Lower lobe of right lung (tissue), 2 donors: ENCODE results near the gene AQP1. TPM values are rescaled to one million over a fixed set of nuclear protein-coding genes. Genes with fewer than 3 reads are reported as not detected.
A peak's percentile ranks its signal among the peaks of the same experiment; 100 is the strongest.

Experiments used
- ATAC-seq, 2 donors: fragments of 200-7000 bp; cut with Tn5 transposase; one replicate each; pipeline ENCODE4 v1.9.1; 2020 to 2022; ENCODE audit warnings: mild to moderate bottlenecking in 2 of 2, moderate library complexity in 2 of 2
- DNase-seq: peaks from one replicate; pipeline ENCODE4 v3.0.0-alpha.2; 2020
- H3K27ac ChIP-seq: fragments of 200-600 bp; one replicate; pipeline ENCODE4 v1.8.0; 2022
- H3K27me3 ChIP-seq: fragments of 200-600 bp; one replicate; pipeline ENCODE4 v1.8.0; 2022; ENCODE audit warnings: low read depth
- H3K36me3 ChIP-seq: fragments of 200-600 bp; one replicate; pipeline ENCODE4 v1.8.0; 2022; ENCODE audit warnings: mild to moderate bottlenecking
- H3K4me1 ChIP-seq: fragments of 200-600 bp; one replicate; pipeline ENCODE4 v1.8.0; 2022
- H3K4me3 ChIP-seq: fragments of 200-600 bp; one replicate; pipeline ENCODE4 v1.8.0; 2022; ENCODE audit warnings: mild to moderate bottlenecking
- H3K9me3 ChIP-seq: fragments of 200-600 bp; one replicate; pipeline ENCODE4 v1.8.0; 2022
- intact Hi-C: fragments of 100-400 bp; cut with DNase I; formaldehyde crosslinking; loops from one replicate; pipeline ENCODE4 v1.11.0; 2022
- total RNA-seq: library from RNA; stranded (reverse); fragmentation: NEBNext Ultra II Directional; extraction: Animal tissue kit (Norgen Biotek cat#: 25700); gene quantifications from one replicate; pipeline ENCODE4 v1.2.1, GENCODE V29; 2021
- TF ChIP-seq, protein P1 (sequence below): fragments of 200-600 bp; IDR thresholded peaks from one replicate; pipeline ENCODE4 v1.8.0; 2022; ENCODE audit warnings: antibody characterized with exemption, mild to moderate bottlenecking
- donor health status: DM: no; HTN: yes; CAD: no; lungs with severe emphysema.

Gene AQP1
- total RNA-seq, 1 donor from 2014 or later = 826 TPM

DNA sequence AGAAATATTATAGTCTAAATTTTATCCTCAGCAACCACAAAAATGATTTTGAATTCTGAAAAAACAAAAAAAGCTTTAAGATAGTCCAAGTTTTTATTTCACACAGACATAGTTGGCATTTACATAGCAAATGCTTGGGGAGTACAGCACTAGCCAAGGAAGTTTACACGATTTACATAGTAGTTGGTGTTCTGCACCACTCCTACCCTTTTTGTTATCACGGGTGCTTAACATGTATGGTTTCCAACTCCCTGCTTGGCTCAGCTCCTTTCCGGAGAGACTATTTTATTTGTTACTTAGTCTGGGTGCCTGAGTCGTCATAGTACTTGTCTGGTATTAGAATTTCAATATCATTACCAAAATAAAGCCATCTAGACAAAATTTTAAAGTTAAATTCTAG is 43.3 kb downstream of the AQP1 start:
- ATAC-seq (no peak), DNase-seq (no peak)
- intact Hi-C loops = no loop called here
- no peak overlapping the region for H3K27ac ChIP-seq
- TF ChIP-seq, protein P1, sequence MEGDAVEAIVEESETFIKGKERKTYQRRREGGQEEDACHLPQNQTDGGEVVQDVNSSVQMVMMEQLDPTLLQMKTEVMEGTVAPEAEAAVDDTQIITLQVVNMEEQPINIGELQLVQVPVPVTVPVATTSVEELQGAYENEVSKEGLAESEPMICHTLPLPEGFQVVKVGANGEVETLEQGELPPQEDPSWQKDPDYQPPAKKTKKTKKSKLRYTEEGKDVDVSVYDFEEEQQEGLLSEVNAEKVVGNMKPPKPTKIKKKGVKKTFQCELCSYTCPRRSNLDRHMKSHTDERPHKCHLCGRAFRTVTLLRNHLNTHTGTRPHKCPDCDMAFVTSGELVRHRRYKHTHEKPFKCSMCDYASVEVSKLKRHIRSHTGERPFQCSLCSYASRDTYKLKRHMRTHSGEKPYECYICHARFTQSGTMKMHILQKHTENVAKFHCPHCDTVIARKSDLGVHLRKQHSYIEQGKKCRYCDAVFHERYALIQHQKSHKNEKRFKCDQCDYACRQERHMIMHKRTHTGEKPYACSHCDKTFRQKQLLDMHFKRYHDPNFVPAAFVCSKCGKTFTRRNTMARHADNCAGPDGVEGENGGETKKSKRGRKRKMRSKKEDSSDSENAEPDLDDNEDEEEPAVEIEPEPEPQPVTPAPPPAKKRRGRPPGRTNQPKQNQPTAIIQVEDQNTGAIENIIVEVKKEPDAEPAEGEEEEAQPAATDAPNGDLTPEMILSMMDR = no peak
- H3K4me1 ChIP-seq = no peaks in the 10 kb centered on the region
- no peak overlapping the region for H3K4me3 ChIP-seq
- no peaks in the 10 kb centered on the region for H3K36me3 ChIP-seq
- H3K9me3 ChIP-seq = no peaks in the 10 kb centered on the region
- H3K27me3 ChIP-seq = no peaks in the 10 kb centered on the region

DNA sequence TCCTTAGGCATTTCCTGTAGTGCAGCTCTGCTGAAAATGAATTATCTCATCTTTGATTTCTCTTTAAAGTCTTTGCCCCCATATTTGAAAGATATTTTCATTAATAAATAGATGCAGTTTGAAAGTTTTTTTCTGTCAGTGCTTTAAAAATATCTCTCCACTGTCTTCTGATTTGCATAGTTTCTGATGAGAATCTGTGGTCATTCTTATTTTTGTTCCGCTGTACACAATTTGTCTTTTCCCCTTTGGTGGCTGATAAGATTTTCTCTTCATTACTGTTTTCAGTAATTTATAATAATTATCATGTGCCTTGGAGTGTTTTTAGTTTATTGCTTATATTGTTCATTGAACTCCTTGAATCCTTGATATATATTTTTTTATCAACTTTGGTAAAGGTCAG is 45.1 kb downstream of the AQP1 start:
- no peaks in the 10 kb centered on the region for H3K4me1 ChIP-seq
- H3K27ac ChIP-seq = no peak overlapping the region
- no peak overlapping the region for H3K4me3 ChIP-seq
- intact Hi-C loops = no loop called here
- H3K27me3 ChIP-seq = no peaks in the 10 kb centered on the region
- no peak for DNase-seq
- no peak for ATAC-seq
- H3K9me3 ChIP-seq = no peaks in the 10 kb centered on the region
- H3K36me3 ChIP-seq = no peaks in the 10 kb centered on the region
- TF ChIP-seq, protein P1 = no peak

DNA sequence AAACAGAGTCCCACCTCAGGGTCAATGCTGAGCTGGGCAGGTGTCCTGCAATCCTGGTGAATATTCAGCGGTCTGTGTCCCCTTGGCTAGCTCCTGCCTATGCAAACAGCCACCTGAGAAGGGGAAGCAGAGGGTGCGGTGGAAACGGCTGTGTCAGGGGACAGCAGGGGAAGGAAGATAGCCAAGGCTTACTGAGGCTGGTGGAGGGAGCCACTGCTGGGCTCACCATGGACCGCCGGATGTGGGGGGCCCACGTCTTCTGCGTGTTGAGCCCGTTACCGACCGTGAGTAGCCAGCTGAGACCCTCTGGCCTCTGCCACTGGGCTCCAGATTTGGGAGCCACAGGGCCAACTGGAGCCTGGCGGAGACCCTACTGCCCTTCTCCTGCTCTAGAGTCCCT is 52.2 kb downstream of the AQP1 start, which contains the start of gene GHRHR:
GHRHR (plus strand) TSS at position 112 of the 400 bp plus-strand sequence; CDS start at position 228, 116 bp downstream.
- H3K36me3 ChIP-seq = no peaks in the 10 kb centered on the region
- ATAC-seq (peak in 1 of 2 donors; percentile 12), DNase-seq (no peak)
- no peaks in the 10 kb centered on the region for H3K9me3 ChIP-seq
- H3K4me1 ChIP-seq = no peaks in the 10 kb centered on the region
- intact Hi-C loops = no loop called here
- TF ChIP-seq, protein P1 = no peak
- no peaks in the 10 kb centered on the region for H3K27me3 ChIP-seq
- no peak within 1 kb of the TSS for H3K4me3 ChIP-seq
- H3K27ac ChIP-seq = no peak within 1 kb of the TSS

DNA sequence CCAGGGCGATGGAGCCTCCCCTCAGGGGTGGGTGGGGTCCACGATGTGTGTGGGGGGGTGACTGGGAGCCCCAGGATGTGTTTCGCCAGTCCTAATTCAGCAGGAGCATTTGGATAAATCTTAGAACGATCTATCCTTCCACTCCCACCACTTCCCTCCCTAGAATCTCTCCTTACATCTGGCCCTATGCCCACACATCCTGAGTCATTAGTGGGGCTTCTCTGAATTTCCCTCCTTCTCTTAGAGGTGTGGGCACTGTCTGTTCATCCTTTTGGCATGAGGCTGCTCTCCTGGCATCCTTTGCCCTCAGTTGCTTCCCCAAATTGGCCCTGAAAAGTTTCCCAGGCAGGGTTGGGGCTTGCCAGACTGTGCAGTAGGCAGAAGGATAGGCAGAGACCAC is 53.7 kb downstream of the AQP1 start:
- H3K4me3 ChIP-seq = no peak overlapping the region
- ATAC-seq = no peak
- H3K27ac ChIP-seq = no peak overlapping the region
- intact Hi-C loops = no loop called here
- no peak for DNase-seq
- no peaks in the 10 kb centered on the region for H3K4me1 ChIP-seq
- H3K27me3 ChIP-seq = no peaks in the 10 kb centered on the region
- no peaks in the 10 kb centered on the region for H3K36me3 ChIP-seq
- TF ChIP-seq, protein P1 = no peak
- no peaks in the 10 kb centered on the region for H3K9me3 ChIP-seq

DNA sequence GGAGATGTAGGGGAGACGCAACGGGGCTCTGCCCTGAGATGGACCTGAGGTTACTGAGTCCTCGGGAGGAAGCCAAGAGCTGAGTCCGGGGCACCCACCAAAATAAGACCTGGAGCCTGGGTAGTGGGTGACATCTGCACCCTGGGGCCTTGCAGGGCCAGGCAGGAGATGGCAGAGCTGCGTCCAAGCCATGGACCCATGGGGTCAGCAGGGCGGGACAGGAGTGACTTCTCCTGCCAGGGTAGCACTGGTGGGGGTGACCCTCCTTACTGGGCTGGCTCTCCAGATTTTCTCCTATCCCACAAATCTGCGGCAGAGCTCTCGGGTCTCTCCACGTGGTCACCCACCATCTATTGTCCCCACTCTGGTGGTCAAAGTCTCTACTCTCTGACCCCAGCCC is 54.2 kb downstream of the AQP1 start:
- no peaks in the 10 kb centered on the region for H3K4me1 ChIP-seq
- DNase-seq (no peak), ATAC-seq (no peak)
- H3K9me3 ChIP-seq = no peaks in the 10 kb centered on the region
- TF ChIP-seq, protein P1 = no peak
- no peaks in the 10 kb centered on the region for H3K36me3 ChIP-seq
- H3K4me3 ChIP-seq = no peak overlapping the region
- no peak overlapping the region for H3K27ac ChIP-seq
- H3K27me3 ChIP-seq = no peaks in the 10 kb centered on the region
- intact Hi-C loops = no loop called here

DNA sequence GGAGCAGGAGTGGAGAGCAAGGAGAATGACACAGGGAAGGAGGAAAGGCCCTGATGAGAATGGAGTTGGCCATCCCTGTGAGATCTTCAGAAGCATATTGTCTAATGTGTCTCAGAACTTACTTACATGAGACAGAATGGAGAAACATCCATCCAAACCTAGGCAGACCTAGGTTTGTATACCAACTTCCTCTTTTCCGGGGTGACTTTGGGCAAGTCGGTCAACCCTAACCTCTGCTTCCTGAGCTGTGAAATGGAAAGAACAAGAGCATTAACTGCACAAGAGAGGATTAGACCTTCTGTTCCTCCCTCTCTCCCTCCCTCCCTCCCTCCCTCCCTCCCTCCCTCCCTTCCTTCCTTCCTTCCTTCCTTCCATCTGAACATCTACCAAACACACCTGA is 56.6 kb downstream of the AQP1 start:
- ATAC-seq (no peak), DNase-seq (no peak)
- Histone ChIP-seq H3K36me3 (no peaks in the 10 kb centered on the region), H3K27ac (no peak overlapping the region), H3K4me3 (no peak overlapping the region), H3K27me3 (no peaks in the 10 kb centered on the region), H3K4me1 (peaks cover 6% of the 10 kb centered on the region), H3K9me3 (no peaks in the 10 kb centered on the region)
- intact Hi-C loops = no loop called here
- TF ChIP-seq, protein P1 = no peak
